GM19240 (cell line): Measurements from ENCODE around the gene TRA2B.

ENCODE experiments used
- DNase-seq: peaks from one replicate; pipeline ENCODE4 v3.0.0; 2011; ENCODE audit warnings: low spot score; ENCODE audit not compliant: insufficient read length

Gene TRA2B

DNA sequence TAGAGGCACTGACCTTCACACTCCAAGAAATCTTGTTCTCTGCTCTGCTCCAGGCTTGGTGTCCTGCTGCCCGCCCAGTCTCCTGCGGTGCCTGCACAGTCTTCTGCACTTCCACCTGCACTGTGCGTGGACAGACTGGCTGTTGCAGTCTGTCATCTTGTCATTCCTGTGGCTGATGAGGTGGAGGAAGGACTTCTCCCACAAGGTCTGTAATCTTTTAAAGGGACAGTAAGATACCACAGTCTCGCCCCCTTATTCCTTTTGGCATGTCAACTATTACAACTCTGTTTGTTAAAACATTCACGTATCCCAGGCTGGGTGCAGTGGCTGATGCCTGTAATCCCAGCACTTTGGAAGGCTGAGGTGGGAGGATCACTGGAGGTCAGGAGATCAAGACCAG, 58.9 kb downstream of the TRA2B start:
- no peak for DNase-seq

DNA sequence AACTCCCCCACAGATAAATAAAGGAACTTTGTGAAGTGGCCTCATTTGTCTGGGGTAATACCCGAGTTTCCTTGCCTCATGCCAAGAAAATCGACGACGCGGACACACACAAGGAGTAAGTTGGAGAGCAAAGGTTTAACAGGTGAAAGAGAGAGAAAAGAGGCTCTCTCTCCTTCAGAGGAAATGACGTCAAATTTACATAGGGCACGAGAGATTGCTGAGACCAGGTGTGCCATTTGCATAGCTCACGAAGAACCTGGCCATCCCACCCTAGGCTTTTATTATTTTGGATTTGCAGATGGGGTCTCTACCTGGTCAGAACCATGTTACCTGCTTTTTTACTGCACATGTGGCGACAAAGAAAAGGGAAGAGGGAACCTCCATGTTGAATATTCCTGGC, 63.7 kb downstream of the TRA2B start:
- DNase-seq = no peak

DNA sequence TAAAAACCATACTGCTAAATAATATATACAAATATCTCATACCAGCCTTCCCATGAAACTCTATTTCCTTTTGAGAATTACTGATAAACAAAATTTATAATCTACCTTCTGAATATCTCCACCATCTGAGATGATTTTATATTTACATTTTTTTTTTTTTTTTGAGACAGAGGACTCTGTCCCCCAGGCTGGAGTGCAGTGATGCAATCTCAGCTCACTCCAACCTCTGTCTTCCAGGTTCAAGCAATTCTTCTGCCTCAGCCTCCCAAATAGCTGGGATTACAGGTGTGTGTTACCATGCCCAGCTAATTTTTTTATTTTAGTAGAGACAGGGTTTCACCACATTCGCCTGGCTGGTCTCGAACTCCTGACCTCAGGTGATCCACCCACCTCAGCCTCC, 70.2 kb downstream of the TRA2B start:
- no peak for DNase-seq

DNA sequence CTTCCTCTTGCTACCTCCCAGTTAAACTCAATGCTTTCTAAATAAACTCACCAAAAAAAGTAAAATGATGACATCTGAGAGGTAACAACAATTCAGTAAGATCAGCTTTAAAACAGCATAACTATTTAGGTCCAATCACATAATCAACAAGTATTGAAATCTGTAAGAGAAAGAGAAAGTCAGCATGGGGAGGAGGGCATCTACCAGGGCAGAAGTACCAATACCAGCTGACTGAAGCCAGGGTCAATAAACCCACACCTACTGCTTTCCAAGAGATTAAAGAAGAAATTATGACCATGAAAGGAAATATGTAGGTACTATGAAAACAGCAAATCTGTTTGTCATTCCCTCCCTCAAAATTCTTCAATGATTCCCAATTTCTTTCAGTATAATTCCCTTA, 70.8 kb downstream of the TRA2B start:
- no peak for DNase-seq

DNA sequence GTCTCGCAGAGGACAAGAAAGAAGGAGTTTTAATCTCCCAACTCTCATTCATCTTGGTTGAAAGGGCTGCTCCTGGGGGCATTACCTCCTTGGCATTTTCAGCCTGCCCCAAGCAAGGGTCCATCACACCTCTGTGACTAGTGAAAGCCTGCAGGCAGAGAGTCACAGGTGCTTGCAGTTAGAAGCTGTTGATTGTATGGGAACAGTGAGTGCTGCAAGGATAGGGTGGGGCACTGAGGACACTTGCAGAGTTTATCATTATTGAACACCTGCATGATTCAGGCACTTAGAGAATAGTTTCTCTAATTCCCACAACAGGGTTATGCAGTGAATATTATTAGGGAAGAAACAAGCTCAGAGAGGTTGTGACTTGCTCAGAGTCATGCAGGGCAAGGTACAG, 71.3 kb downstream of the TRA2B start:
- DNase-seq = no peak
